HepG2 (cell line): ENCODE results near the gene NUP62. TPM values are rescaled to one million over a fixed set of nuclear protein-coding genes. Genes with fewer than 3 reads are reported as not detected.
A peak's percentile ranks its signal among the peaks of the same experiment; 100 is the strongest.

ENCODE experiments used
- ATAC-seq: fragments of 200-7000 bp; cut with Tn5 transposase; 3 replicates; pipeline ENCODE4 v1.9.1; 2020; ENCODE audit warnings: mild to moderate bottlenecking, moderate library complexity
- BruUV-seq: library from RNA; stranded (reverse); fragments of 400-500 nt; replicated peaks from 2 replicates; lab custom pipeline; 2021; lab: Mats Ljungman, UMichigan
- CTCF ChIA-PET: fragments of 300-600 bp; formaldehyde crosslinking; extraction: SDS; loops from one replicate; lab custom pipeline; 2021; ENCODE audit warnings: low total read pairs, inconsistent platforms, low intra/inter-chr PET ratio; lab: Yijun Ruan, JAX
- POLR2A ChIA-PET: fragments of 350-600 bp; sonication (Branson Sonifier 250); formaldehyde crosslinking; loops from one replicate; lab custom pipeline; 2020; ENCODE audit warnings: antibody characterized with exemption, inconsistent platforms; lab: Yijun Ruan, JAX
- DNase-seq: peaks from one replicate; pipeline ENCODE4 v3.0.0-alpha.2; 2015; ENCODE audit warnings: low spot score
- FAIRE-seq: peaks from 3 replicates; lab custom pipeline; 2011; peaks lifted over from hg19 to GRCh38; lab: Jason Lieb, UNC
- H2AFZ ChIP-seq: one replicate; pipeline ENCODE4 v1.6.1; 2011; ENCODE audit warnings: low read length, inconsistent platforms
- H3K27ac ChIP-seq: fragments of 300-600 bp; 3 replicates; pipeline ENCODE4 v1.8.0; 2011; ENCODE audit warnings: mixed run types, mild to moderate bottlenecking, mixed read lengths, low read length, inconsistent platforms; ENCODE audit not compliant: insufficient read depth; ENCODE audit errors: extremely low read length
- H3K27me3 ChIP-seq, 2 experiments: fragments of 200-600 bp in 1 of 2; 2 replicates in 1 of 2; 3 replicates in 1 of 2; pipeline versions ENCODE4 v1.6.0 to v1.8.0; 2011; ENCODE audit warnings: low read length in 2 of 2, mild to moderate bottlenecking in 2 of 2, moderate library complexity in 2 of 2, inconsistent platforms in 1 of 2; ENCODE audit not compliant: insufficient read depth in 2 of 2, control insufficient read depth in 1 of 2
- H3K36me3 ChIP-seq, 2 experiments: fragments of 200-600 bp in 1 of 2; replicated peaks in 1 of 2; 2 replicates in 1 of 2; 3 replicates in 1 of 2; pipeline versions ENCODE4 v1.5.1 to v1.8.0; 2011; ENCODE audit warnings: low read length in 2 of 2, inconsistent platforms in 1 of 2; ENCODE audit not compliant: insufficient read depth in 2 of 2, control insufficient read depth in 1 of 2
- H3K4me1 ChIP-seq: 2 replicates; pipeline ENCODE4 v1.5.1; 2012; ENCODE audit warnings: low read length, inconsistent platforms; ENCODE audit not compliant: insufficient read depth
- H3K4me2 ChIP-seq: 2 replicates; pipeline ENCODE4 v1.6.0; 2011; ENCODE audit warnings: low read depth, low read length, inconsistent platforms
- H3K4me3 ChIP-seq, 3 experiments: fragments of 200-600 bp in 1 of 3; sonication (generic), shearing (Covaris generic) in 1 of 3; replicated peaks in 1 of 3; 2 replicates each; pipeline ENCODE4 v1.5.1; 2011 to 2016; ENCODE audit warnings: low read length in 3 of 3, inconsistent platforms in 2 of 3, low read depth in 2 of 3, mild to moderate bottlenecking in 2 of 3, control low read depth in 1 of 3, mixed read lengths in 1 of 3; ENCODE audit not compliant: insufficient read depth in 1 of 3
- H3K79me2 ChIP-seq: one replicate; pipeline ENCODE4 v1.6.1; 2011; ENCODE audit warnings: low read length, inconsistent platforms; ENCODE audit not compliant: insufficient read depth
- H3K9ac ChIP-seq: 2 replicates; pipeline ENCODE4 v1.6.0; 2011; ENCODE audit warnings: mild to moderate bottlenecking, low read depth, low read length, inconsistent platforms; ENCODE audit not compliant: insufficient read depth
- H3K9me3 ChIP-seq: 2 replicates; pipeline ENCODE4 v1.5.1; 2012; ENCODE audit warnings: mild to moderate bottlenecking, low read length
- H4K20me1 ChIP-seq: 2 replicates; pipeline ENCODE4 v1.6.0; 2011; ENCODE audit warnings: inconsistent platforms, mild to moderate bottlenecking, low read length, moderate library complexity; ENCODE audit not compliant: insufficient read depth
- HNRNPH1 ChIP-seq: fragments of 200-400 bp; formaldehyde crosslinking; optimal IDR thresholded peaks from 2 replicates; pipeline ENCODE3; 2017; ENCODE audit warnings: mild to moderate bottlenecking, low read depth, low read length
- HOXA7 ChIP-seq: sonication (generic); formaldehyde crosslinking; IDR thresholded peaks from 2 replicates; pipeline ENCODE4 v1.8.1; 2022; ENCODE audit warnings: mild to moderate bottlenecking, missing genetic modification reagents, moderate library complexity
- MED1 ChIP-seq: sonication (generic); formaldehyde crosslinking; IDR thresholded peaks from 2 replicates; pipeline ENCODE4 v1.4.0; 2020; ENCODE audit warnings: missing genetic modification reagents
- NR1H2 ChIP-seq: sonication (generic); formaldehyde crosslinking; IDR thresholded peaks from 2 replicates; pipeline ENCODE4 v1.8.1; 2022; ENCODE audit warnings: low read depth, missing genetic modification reagents, borderline replicate concordance
- PBX3 ChIP-seq: sonication (generic); formaldehyde crosslinking; IDR thresholded peaks from 2 replicates; pipeline ENCODE4 v1.8.1; 2023; ENCODE audit warnings: missing genetic modification reagents, inconsistent platforms, borderline replicate concordance
- TAF1 ChIP-seq: sonication (generic); formaldehyde crosslinking; IDR thresholded peaks from 2 replicates; pipeline ENCODE4 v1.4.0; 2020; ENCODE audit warnings: missing genetic modification reagents
- USF2 ChIP-seq, 2 experiments: sonication (generic) in 1 of 2; formaldehyde crosslinking in 1 of 2; IDR thresholded peaks; 2 replicates each; pipeline versions ENCODE4 v1.5.1 to v1.6.1; 2011 to 2020; ENCODE audit warnings: borderline replicate concordance in 1 of 2, low read depth in 1 of 2, low read length in 1 of 2, mild to moderate bottlenecking in 1 of 2, missing genetic modification reagents in 1 of 2, moderate library complexity in 1 of 2
- YEATS2 ChIP-seq: sonication (generic); formaldehyde crosslinking; IDR thresholded peaks from 2 replicates; pipeline ENCODE4 v1.4.0; 2020; ENCODE audit warnings: missing genetic modification reagents, borderline replicate concordance
- ZMAT5 ChIP-seq: sonication (generic); formaldehyde crosslinking; IDR thresholded peaks from 2 replicates; pipeline ENCODE4 v1.5.0; 2020; ENCODE audit warnings: mild to moderate bottlenecking, low read depth, missing genetic modification reagents, borderline replicate concordance
- ZNF652 ChIP-seq: IDR thresholded peaks from 2 replicates; pipeline ENCODE4 v1.6.1; 2016; ENCODE audit warnings: low read depth, borderline replicate concordance
- WGBS: methylation state at CpG from one replicate; pipeline ENCODE4 v1.1.6; 2017; ENCODE audit warnings: low lambda C conversion rate; 5-methylcytosine and 5-hydroxymethylcytosine counted together
- in situ Hi-C: cut with HindIII; loops from 2 replicates; pipeline ENCODE4 v1.10.0; 2017; ENCODE audit warnings: low pct_unique_long_range_greater_than_20kb; ENCODE audit not compliant: extremely low pct_ligation_motif_present
- intact Hi-C: fragments of 100-400 bp; cut with micrococcal nuclease; formaldehyde crosslinking; loops from one replicate; pipeline ENCODE4 v1.10.0; 2022; ENCODE audit not compliant: unreplicated experiment
- polyA plus RNA-seq, 8 experiments: library from polyadenylated mRNA; depleted of rRNA in 3 of 8; stranded (reverse) in 7 of 8; unstranded in 1 of 8; fragments of >200 nt; fragmentation: Illumina TruSeq in 4 of 8; extraction: Trizol in 4 of 8; gene quantifications; 2 replicates each; pipeline versions ENCODE4 v1.2.1 to v1.2.3, GENCODE V29; 2011 to 2016; ENCODE audit warnings: low read depth in 4 of 8, missing spikeins in 1 of 8, mixed read lengths in 1 of 8; ENCODE audit not compliant: insufficient read depth in 1 of 8
- total RNA-seq, 5 experiments: library from RNA; depleted of rRNA; stranded (reverse); fragments of >200 nt; fragmentation: Illumina TruSeq; extraction: Trizol; gene quantifications; 2 replicates each; pipeline ENCODE4 v1.2.3, GENCODE V29; 2016; ENCODE audit warnings: low read depth in 1 of 5
- TF ChIP-seq, protein P1 (sequence below): sonication (generic); formaldehyde crosslinking; IDR thresholded peaks from 2 replicates; pipeline ENCODE4 v1.4.0; 2020; ENCODE audit warnings: low read depth, mild to moderate bottlenecking, missing genetic modification reagents

Gene NUP62
- total and polyA plus RNA-seq, 2 of the 13 experiments (the other 11 are each of a cell fraction or from before 2014, with no cell fraction given): 16.5 to 41.5 TPM

GRCh38 chr19:49952479-49952836 is 23.2 kb upstream of the NUP62 start:
- intact Hi-C loops: no loop called here
- no peak overlapping the region for H3K4me3 ChIP-seq
- DNase-seq (no peak), ATAC-seq (no peak), FAIRE-seq (no peak)
- POLR2A ChIA-PET: interaction anchor here (2.9 kb wide), 1 partner anchor 23 kb away, joined by 17 read pairs; the partner anchor contains the start of genes ATF5 and NUP62
- peaks cover 57% of the 10 kb centered on the region for H3K4me1 ChIP-seq
- H2AFZ ChIP-seq: no peak overlapping the region
- no peaks in the 10 kb centered on the region for H3K9me3 ChIP-seq
- peaks cover 0 to 32% of the 10 kb centered on the region in 2 experiments; a peak in 3 of 5 replicates for H3K27me3 ChIP-seq
- no peaks in the 10 kb centered on the region for H4K20me1 ChIP-seq
- H3K36me3 ChIP-seq: no peaks in the 10 kb centered on the region
- BruUV-seq: no TSS peak
- no peak overlapping the region for H3K27ac ChIP-seq
- TF ChIP-seq PBX3 (CRISPR knock-in tag) (no peak), ZNF652 (peak; percentile 77)
- no peaks in the 10 kb centered on the region for H3K79me2 ChIP-seq
- CTCF ChIA-PET: no interaction called here
- H3K9ac ChIP-seq: no peak overlapping the region
- in situ Hi-C loops: no loop called here
- no peak overlapping the region for H3K4me2 ChIP-seq

GRCh38 chr19:49951806-49952478 is 22.6 kb upstream of the NUP62 start:
- no peaks in the 10 kb centered on the region for H3K79me2 ChIP-seq
- no peak for ATAC-seq
- CTCF ChIA-PET: no interaction called here
- TF ChIP-seq ZMAT5 (CRISPR knock-in tag) (no peak), HNRNPH1 (no peak), HOXA7 (CRISPR knock-in tag) (no peak), TAF1 (CRISPR knock-in tag) (no peak), NR1H2 (CRISPR knock-in tag) (no peak), YEATS2 (CRISPR knock-in tag) (no peak), USF2 (IDR thresholded peaks at IDR 0.05; ENCODE audit: low read depth, low read length) (no peak), USF2 (CRISPR knock-in tag; IDR thresholded peaks at IDR 0.05; ENCODE audit: borderline replicate concordance) (no peak), MED1 (CRISPR knock-in tag) (no peak)
- TF ChIP-seq, protein P1, sequence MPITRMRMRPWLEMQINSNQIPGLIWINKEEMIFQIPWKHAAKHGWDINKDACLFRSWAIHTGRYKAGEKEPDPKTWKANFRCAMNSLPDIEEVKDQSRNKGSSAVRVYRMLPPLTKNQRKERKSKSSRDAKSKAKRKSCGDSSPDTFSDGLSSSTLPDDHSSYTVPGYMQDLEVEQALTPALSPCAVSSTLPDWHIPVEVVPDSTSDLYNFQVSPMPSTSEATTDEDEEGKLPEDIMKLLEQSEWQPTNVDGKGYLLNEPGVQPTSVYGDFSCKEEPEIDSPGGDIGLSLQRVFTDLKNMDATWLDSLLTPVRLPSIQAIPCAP: no peak

More at GRCh38 chr19:49951806-49952478, 22.6 kb upstream of the NUP62 start:
- no peak overlapping the region for H3K4me3 ChIP-seq
- H4K20me1 ChIP-seq: no peaks in the 10 kb centered on the region
- no peaks in the 10 kb centered on the region for H3K36me3 ChIP-seq
- peaks cover 52% of the 10 kb centered on the region for H3K4me1 ChIP-seq
- FAIRE-seq (no peak), DNase-seq (no peak)
- no peak overlapping the region for H3K9ac ChIP-seq
- H3K9me3 ChIP-seq: no peaks in the 10 kb centered on the region
- in situ Hi-C loops (no loop called here), intact Hi-C loops (no loop called here)
- H3K27ac ChIP-seq: no peak overlapping the region
- no peak overlapping the region for H3K4me2 ChIP-seq
- POLR2A ChIA-PET: no interaction called here
- no TSS peak for BruUV-seq
- 61% methylated on average over 6 of the region's 9 CpGs for WGBS
- no peak overlapping the region for H2AFZ ChIP-seq
- peaks cover 0 to 32% of the 10 kb centered on the region in 2 experiments; a peak in 3 of 5 replicates for H3K27me3 ChIP-seq
